Gastrocnemius medialis (tissue), 4 donors: ENCODE data around the gene NOC4L. TPM values are rescaled to one million over a fixed set of nuclear protein-coding genes. Genes with fewer than 3 reads are reported as not detected.

Experiments used
- ATAC-seq, 2 donors: fragments of 150-250 bp; one replicate each; pipeline ENCODE4 v1.9.1; 2016
- DNase-seq, 2 donors: peaks; one replicate each; pipeline ENCODE4 v3.0.0-alpha.2; 2019
- H3K27ac ChIP-seq, 4 donors: fragments of 200-600 bp; sonication (generic); 1 replicate in 1 of 4; 2 replicates in 3 of 4; pipeline ENCODE4 v1.5.1; 2016 to 2018; ENCODE audit warnings: mild to moderate bottlenecking in 2 of 4, moderate library complexity in 1 of 4
- H3K27me3 ChIP-seq, 3 donors: fragments of 200-600 bp; sonication (generic) in 2 of 3; 1 replicate in 1 of 3; 2 replicates in 2 of 3; pipeline versions ENCODE4 v1.5.1 to v1.6.0; 2016 to 2019; ENCODE audit warnings: mild to moderate bottlenecking in 1 of 3, moderate library complexity in 1 of 3
- H3K36me3 ChIP-seq, 2 donors: fragments of 200-600 bp; sonication (generic) in 1 of 2; one replicate each; pipeline ENCODE4 v1.5.1; 2017 to 2018
- H3K4me1 ChIP-seq, 2 donors: fragments of 200-600 bp; sonication (generic) in 1 of 2; one replicate each; pipeline ENCODE4 v1.5.1; 2016 to 2017; ENCODE audit warnings: mild to moderate bottlenecking in 2 of 2
- H3K4me3 ChIP-seq, 4 donors: fragments of 200-600 bp; sonication (generic) in 3 of 4; 1 replicate in 1 of 4; 2 replicates in 3 of 4; pipeline ENCODE4 v1.5.1; 2016 to 2019; ENCODE audit warnings: mild to moderate bottlenecking in 2 of 4
- H3K9me3 ChIP-seq, 3 donors: fragments of 200-600 bp; sonication (generic) in 2 of 3; 1 replicate in 1 of 3; 2 replicates in 2 of 3; pipeline ENCODE4 v1.5.1; 2016 to 2019
- POLR2A ChIP-seq, 2 donors: fragments of 450-650 bp; IDR thresholded peaks; one replicate each; pipeline ENCODE4 v1.6.1; 2017; ENCODE audit warnings: antibody characterized with exemption in 2 of 2, mild to moderate bottlenecking in 2 of 2, moderate library complexity in 2 of 2
- in situ Hi-C, 4 donors: fragments of 200-750 bp; cut with MboI; loops; one replicate each; pipeline versions ENCODE4 v1.15.0 to v1.8.0; 2017; ENCODE audit warnings: low sequenced_read_pairs in 4 of 4
- intact Hi-C: fragments of 100-400 bp; cut with DNase I; formaldehyde crosslinking; loops from one replicate; pipeline ENCODE4 v1.15.1; 2023; ENCODE audit warnings: low total_unique reads
- total RNA-seq, 4 donors: library from RNA; depleted of rRNA; stranded (reverse); fragments of >200 nt; gene quantifications; one replicate each; pipeline versions ENCODE4 v1.1.0 to v1.2.3, GENCODE V29; 2016
- TF ChIP-seq, protein P1 (sequence below), 5 experiments: fragments of 450-650 bp in 3 of 5; fragments of 200-600 bp in 2 of 5; sonication (generic) in 2 of 5; IDR thresholded peaks in 4 of 5; conservative IDR thresholded peaks in 1 of 5; 1 replicate in 4 of 5; 2 replicates in 1 of 5; pipeline ENCODE4 v1.5.1; 2016 to 2019; ENCODE audit warnings: antibody characterized with exemption in 5 of 5, mild to moderate bottlenecking in 3 of 5, moderate library complexity in 3 of 5

Gene NOC4L
- total RNA-seq, 4 donors from 2014 or later = 11.1 to 24.0 (median 21.2) TPM

DNA sequence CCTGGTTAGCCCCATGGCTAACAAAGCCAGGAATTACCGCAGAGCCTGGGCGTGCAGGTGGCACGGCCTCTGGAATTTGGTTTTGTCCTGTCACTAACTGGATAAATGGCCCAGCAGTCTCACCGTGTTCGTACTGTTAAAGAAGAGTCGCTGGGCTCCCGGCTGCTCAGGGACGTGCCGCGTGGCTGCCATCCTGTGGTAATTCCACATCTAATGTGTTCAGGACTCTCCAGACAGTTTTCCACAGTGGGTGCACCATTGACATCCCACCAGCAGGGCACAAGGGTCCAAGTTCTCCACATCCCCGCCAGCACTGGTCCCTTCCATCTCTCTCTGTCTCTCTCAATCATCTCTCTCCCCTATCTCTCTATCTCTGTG lies 19.6 kb downstream of the NOC4L start:
- in situ Hi-C loops = no loop called here
- ATAC-seq = no peak

DNA sequence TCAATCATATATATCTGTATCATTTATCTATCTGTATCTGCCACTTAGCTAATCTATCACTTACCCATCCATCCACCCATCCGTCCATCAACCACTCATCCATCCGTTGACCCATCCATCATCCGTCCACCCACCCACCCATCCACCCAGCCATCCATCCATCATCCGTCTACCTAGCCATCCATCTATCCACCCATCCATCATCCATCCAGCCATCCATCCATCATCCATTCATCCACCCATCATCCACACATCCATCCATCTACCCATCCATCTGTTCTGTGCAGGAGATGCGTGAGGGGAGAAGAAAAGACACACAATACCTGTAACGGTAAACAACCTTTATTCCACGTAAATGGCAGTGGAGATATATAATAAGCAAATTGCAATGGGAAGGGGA lies 20.2 kb downstream of the NOC4L start:
- Histone ChIP-seq H3K36me3 (no peaks in the 10 kb centered on the region), H3K9me3 (no peaks in the 10 kb centered on the region), H3K4me3 (no peak overlapping the region), H3K27me3 (peaks cover 24 to 36% (median 27%) of the 10 kb centered on the region in 3 donors), H3K27ac (no peak overlapping the region), H3K4me1 (no peaks in the 10 kb centered on the region)
- TF ChIP-seq, protein P1, sequence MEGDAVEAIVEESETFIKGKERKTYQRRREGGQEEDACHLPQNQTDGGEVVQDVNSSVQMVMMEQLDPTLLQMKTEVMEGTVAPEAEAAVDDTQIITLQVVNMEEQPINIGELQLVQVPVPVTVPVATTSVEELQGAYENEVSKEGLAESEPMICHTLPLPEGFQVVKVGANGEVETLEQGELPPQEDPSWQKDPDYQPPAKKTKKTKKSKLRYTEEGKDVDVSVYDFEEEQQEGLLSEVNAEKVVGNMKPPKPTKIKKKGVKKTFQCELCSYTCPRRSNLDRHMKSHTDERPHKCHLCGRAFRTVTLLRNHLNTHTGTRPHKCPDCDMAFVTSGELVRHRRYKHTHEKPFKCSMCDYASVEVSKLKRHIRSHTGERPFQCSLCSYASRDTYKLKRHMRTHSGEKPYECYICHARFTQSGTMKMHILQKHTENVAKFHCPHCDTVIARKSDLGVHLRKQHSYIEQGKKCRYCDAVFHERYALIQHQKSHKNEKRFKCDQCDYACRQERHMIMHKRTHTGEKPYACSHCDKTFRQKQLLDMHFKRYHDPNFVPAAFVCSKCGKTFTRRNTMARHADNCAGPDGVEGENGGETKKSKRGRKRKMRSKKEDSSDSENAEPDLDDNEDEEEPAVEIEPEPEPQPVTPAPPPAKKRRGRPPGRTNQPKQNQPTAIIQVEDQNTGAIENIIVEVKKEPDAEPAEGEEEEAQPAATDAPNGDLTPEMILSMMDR (IDR thresholded peaks at IDR 0.05 in 4 of 5, conservative IDR thresholded peaks at IDR 0.05 in 1 of 5) = no peak
- TF ChIP-seq POLR2A (IDR thresholded peaks at IDR 0.05) = no peak
- DNase-seq = no peak
- ATAC-seq = no peak
- intact Hi-C loops (no loop called here), in situ Hi-C loops (no loop called here)

More for the DNA sequence above, 19.6 kb downstream of the NOC4L start:
- H3K36me3 ChIP-seq = no peaks in the 10 kb centered on the region
- no peak overlapping the region for H3K4me3 ChIP-seq
- H3K27ac ChIP-seq = no peak overlapping the region
- H3K9me3 ChIP-seq = no peaks in the 10 kb centered on the region
- no peak for TF ChIP-seq POLR2A (IDR thresholded peaks at IDR 0.05)
- TF ChIP-seq, protein P1 (IDR thresholded peaks at IDR 0.05 in 4 of 5, conservative IDR thresholded peaks at IDR 0.05 in 1 of 5) = no peak
- intact Hi-C loops = no loop called here
- H3K4me1 ChIP-seq = no peaks in the 10 kb centered on the region
- DNase-seq = no peak
- peaks cover 24 to 36% (median 27%) of the 10 kb centered on the region in 3 donors for H3K27me3 ChIP-seq

DNA sequence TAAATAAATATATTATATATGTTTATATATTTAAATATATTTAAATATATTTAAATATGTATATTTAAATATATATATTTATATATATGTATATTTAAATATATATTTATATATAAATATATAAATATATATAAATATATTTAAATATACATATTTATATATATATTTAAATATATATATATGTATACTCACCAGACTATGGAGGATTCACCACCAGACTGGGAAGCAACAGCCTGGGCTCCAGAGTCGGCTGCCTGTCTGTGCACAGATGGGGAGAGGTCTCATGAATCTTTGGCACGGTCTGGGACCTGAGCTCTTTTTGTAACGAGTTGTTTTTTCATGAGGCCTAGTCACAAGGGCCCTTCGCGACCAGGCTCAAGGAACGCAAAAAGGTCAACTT lies 21.3 kb downstream of the NOC4L start:
- in situ Hi-C loops (no loop called here), intact Hi-C loops (no loop called here)
- TF ChIP-seq, protein P1 (IDR thresholded peaks at IDR 0.05 in 4 of 5, conservative IDR thresholded peaks at IDR 0.05 in 1 of 5) = no peak
- TF ChIP-seq POLR2A (IDR thresholded peaks at IDR 0.05) = no peak
- Histone ChIP-seq H3K27me3 (peaks cover 27 to 31% (median 28%) of the 10 kb centered on the region in 3 donors), H3K36me3 (no peaks in the 10 kb centered on the region), H3K4me3 (no peak overlapping the region), H3K4me1 (no peaks in the 10 kb centered on the region), H3K27ac (no peak overlapping the region), H3K9me3 (no peaks in the 10 kb centered on the region)
- no peak for ATAC-seq
- no peak for DNase-seq

DNA sequence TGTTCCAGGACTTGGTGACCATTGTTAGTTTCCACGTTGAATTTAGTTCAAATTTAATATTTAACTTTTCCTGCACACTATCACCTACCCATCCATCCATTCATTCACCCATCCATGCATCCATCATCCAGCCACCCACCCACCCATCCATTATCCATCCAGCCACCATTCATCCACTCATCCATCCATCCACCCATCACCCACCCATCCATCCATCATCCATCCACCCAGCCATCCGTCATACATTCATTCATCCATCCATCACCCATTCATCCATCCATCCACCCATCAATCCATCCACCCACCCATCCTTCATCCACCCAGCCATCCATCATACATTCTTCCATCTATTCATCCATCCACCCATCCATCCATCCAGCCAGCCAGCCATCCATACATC lies 21.8 kb downstream of the NOC4L start:
- ATAC-seq (no peak), DNase-seq (no peak)
- intact Hi-C loops (no loop called here), in situ Hi-C loops (no loop called here)
- Histone ChIP-seq H3K36me3 (no peaks in the 10 kb centered on the region), H3K27me3 (peaks cover 28 to 34% (median 31%) of the 10 kb centered on the region in 3 donors), H3K27ac (no peak overlapping the region), H3K9me3 (no peaks in the 10 kb centered on the region), H3K4me3 (no peak overlapping the region), H3K4me1 (no peaks in the 10 kb centered on the region)
- TF ChIP-seq, protein P1 (IDR thresholded peaks at IDR 0.05 in 4 of 5, conservative IDR thresholded peaks at IDR 0.05 in 1 of 5) = no peak
- no peak for TF ChIP-seq POLR2A (IDR thresholded peaks at IDR 0.05)
